Measurements from ENCODE around the gene POFUT1. TPM values are rescaled to one million over a fixed set of nuclear protein-coding genes. Genes with fewer than 3 reads are reported as not detected.

Gene POFUT1
- total and polyA plus RNA-seq, 9 of the 15 experiments (the other 6 are each of a cell fraction or from before 2014, with no cell fraction given): 3.5 to 44.7 (median 23.5) TPM

DNA sequence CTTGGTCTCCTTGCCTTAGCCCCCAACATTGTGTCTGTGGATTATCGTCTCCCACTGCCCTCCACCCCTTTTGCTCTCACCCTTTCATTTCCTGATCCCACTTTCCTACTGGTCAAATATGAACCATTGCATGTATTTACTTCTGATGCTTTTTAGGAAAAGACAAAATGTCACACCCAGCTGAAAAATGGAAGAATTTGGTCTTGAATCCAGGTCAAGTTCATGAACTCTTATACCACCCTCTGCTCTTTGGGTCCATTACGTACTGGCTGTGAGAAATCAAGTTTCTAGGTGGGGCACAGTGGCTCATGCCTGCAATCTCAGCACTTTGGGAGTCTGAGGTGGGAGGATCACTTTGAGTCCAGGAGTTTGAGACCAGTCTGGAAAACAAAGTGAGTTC is 54.0 kb downstream of the POFUT1 start:
- Histone ChIP-seq H3K36me3 (ENCODE audit: control insufficient read depth, insufficient read depth, low read length) (no peaks in the 10 kb centered on the region), H3K27me3 (ENCODE audit: control insufficient read depth in 2 of 2, insufficient read depth in 2 of 2, low read length in 2 of 2) (no peaks in the 10 kb centered on the region), H3K9me3 (replicated peaks; ENCODE audit: control insufficient read depth, insufficient read depth, low read depth, low read length) (no peaks in the 10 kb centered on the region), H3K9me1 (ENCODE audit: control insufficient read depth, insufficient read depth, low read length) (no peaks in the 10 kb centered on the region), H3K27ac (ENCODE audit: extremely low read depth, low read depth, low read length) (no peak overlapping the region), H3K4me3 (no peak overlapping the region), H3K4me1 (replicated peaks in 1 of 2; ENCODE audit: control insufficient read depth in 2 of 2, insufficient read depth in 2 of 2, low read length in 2 of 2) (no peaks in the 10 kb centered on the region), H2AFZ (ENCODE audit: low read depth, low read length) (no peak overlapping the region), H3K9ac (ENCODE audit: insufficient read depth in 1 of 2, low read depth in 2 of 2, low read length in 2 of 2) (no peak overlapping the region), H3K4me2 (ENCODE audit: insufficient read depth, low read length) (no peak overlapping the region), H4K20me1 (replicated peaks; ENCODE audit: control insufficient read depth, insufficient read depth, low read length) (no peaks in the 10 kb centered on the region), H3K79me2 (ENCODE audit: control insufficient read depth, insufficient read depth, low read length) (no peaks in the 10 kb centered on the region)
- ATAC-seq (no peak), FAIRE-seq (no peak), DNase-seq (ENCODE audit: extremely low read depth in 1 of 4, low spot score in 3 of 4) (no peak)
- WGBS (ENCODE audit: insufficient coverage, low coverage, missing lambda C conversion rate): 28% methylated on average over 2 of the region's 2 CpGs
- intact Hi-C loops (cut with micrococcal nuclease) (no loop called here), in situ Hi-C loops (cut with MboI) (no loop called here)
- no peak for TF ChIP-seq ZNF668 (CRISPR knock-in tag; IDR thresholded peaks at IDR 0.05)
- TF ChIP-seq DNMT1 (IDR thresholded peaks at IDR 0.05): no peak
- no peak for TF ChIP-seq ZNF239 (CRISPR knock-in tag; IDR thresholded peaks at IDR 0.05)
- TF ChIP-seq MECOM (CRISPR knock-in tag; IDR thresholded peaks at IDR 0.05): no peak
- TF ChIP-seq SRF (CRISPR knock-in tag; IDR thresholded peaks at IDR 0.05): no peak
- no peak for TF ChIP-seq ZC3H11A (IDR thresholded peaks at IDR 0.05; ENCODE audit: low read depth, low read length)
- TF ChIP-seq DIDO1 (tag; IDR thresholded peaks at IDR 0.05; ENCODE audit: low read depth): no peak
- no TSS peak for BruUV-seq (replicated peaks)
- ChIA-PET POLR2A (interaction anchor here (0.9 to 1.3 kb wide), 2 partner anchors 9 to 24 kb away, joined by 3 to 4 read pairs; no protein-coding TSS in a partner anchor), CTCF (ENCODE audit: low intra/inter-chr PET ratio) (no interaction called here)

DNA sequence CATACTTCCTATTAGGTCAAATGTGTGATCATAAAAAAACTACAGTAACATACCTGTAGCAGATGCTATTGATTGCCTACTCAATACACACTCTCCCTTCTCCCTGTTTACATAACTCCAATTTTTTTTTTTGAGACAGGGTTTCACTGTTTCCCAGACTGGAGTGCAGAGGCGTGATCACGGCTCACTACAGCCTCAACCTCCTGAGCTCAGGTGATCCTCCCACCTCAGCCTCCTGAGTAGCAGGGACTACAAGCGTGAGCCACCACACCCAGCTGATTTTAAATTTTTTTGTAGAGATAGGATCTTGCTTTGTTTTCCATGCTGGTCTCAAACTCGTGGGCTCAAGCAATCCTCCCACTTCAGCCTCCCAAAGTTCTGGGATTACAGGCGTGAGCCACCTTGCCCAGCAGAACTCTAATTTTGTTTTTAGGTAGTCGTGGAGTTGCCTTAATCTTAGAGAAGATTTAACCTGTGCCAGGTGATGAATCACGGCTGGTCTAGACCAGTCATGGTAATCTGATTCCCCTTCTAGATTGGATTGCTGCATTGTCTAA is 55.8 kb downstream of the POFUT1 start:
- Histone ChIP-seq H3K79me2 (ENCODE audit: control insufficient read depth, insufficient read depth, low read length) (no peaks in the 10 kb centered on the region), H3K27me3 (ENCODE audit: control insufficient read depth in 2 of 2, insufficient read depth in 2 of 2, low read length in 2 of 2) (no peaks in the 10 kb centered on the region), H3K9ac (ENCODE audit: insufficient read depth in 1 of 2, low read depth in 2 of 2, low read length in 2 of 2) (no peak overlapping the region), H3K4me1 (replicated peaks in 1 of 2; ENCODE audit: control insufficient read depth in 2 of 2, insufficient read depth in 2 of 2, low read length in 2 of 2) (no peaks in the 10 kb centered on the region), H3K36me3 (ENCODE audit: control insufficient read depth, insufficient read depth, low read length) (no peaks in the 10 kb centered on the region), H2AFZ (ENCODE audit: low read depth, low read length) (no peak overlapping the region), H3K4me3 (no peak overlapping the region), H3K4me2 (ENCODE audit: insufficient read depth, low read length) (no peak overlapping the region), H3K27ac (ENCODE audit: extremely low read depth, low read depth, low read length) (no peak overlapping the region), H4K20me1 (replicated peaks; ENCODE audit: control insufficient read depth, insufficient read depth, low read length) (no peaks in the 10 kb centered on the region), H3K9me1 (ENCODE audit: control insufficient read depth, insufficient read depth, low read length) (no peaks in the 10 kb centered on the region), H3K9me3 (replicated peaks; ENCODE audit: control insufficient read depth, insufficient read depth, low read depth, low read length) (no peaks in the 10 kb centered on the region)
- no TSS peak for BruUV-seq (replicated peaks)
- ChIA-PET POLR2A (no interaction called here), CTCF (ENCODE audit: low intra/inter-chr PET ratio) (no interaction called here)
- DNase-seq (ENCODE audit: extremely low read depth in 1 of 4, low spot score in 3 of 4): no peak
- ATAC-seq: no peak
- WGBS (ENCODE audit: insufficient coverage, low coverage, missing lambda C conversion rate): 9% methylated on average over 7 of the region's 7 CpGs
- FAIRE-seq: no peak
- intact Hi-C loops (cut with micrococcal nuclease): no loop called here
- TF ChIP-seq KDM1A (IDR thresholded peaks at IDR 0.05) (0 out of 4 replicates have a peak, but pooled peaks of 1 of the 2 experiments have one; percentile 31), NCOA4 (IDR thresholded peaks at IDR 0.05; ENCODE audit: partially characterized antibody) (no peak)
- TF ChIP-seq, protein P1, sequence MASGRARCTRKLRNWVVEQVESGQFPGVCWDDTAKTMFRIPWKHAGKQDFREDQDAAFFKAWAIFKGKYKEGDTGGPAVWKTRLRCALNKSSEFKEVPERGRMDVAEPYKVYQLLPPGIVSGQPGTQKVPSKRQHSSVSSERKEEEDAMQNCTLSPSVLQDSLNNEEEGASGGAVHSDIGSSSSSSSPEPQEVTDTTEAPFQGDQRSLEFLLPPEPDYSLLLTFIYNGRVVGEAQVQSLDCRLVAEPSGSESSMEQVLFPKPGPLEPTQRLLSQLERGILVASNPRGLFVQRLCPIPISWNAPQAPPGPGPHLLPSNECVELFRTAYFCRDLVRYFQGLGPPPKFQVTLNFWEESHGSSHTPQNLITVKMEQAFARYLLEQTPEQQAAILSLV (tag; IDR thresholded peaks at IDR 0.05): no peak
- in situ Hi-C loops (cut with MboI): no loop called here

All from K562 (cell line).